Right lobe of liver (tissue), 4 donors: ENCODE measurements around the gene GNMT.

ENCODE experiments used
- POLR2A ChIP-seq: fragments of 450-650 bp; IDR thresholded peaks from one replicate; pipeline ENCODE4 v1.6.1; 2017; ENCODE audit warnings: antibody characterized with exemption, mild to moderate bottlenecking
- TF ChIP-seq, protein P1 (sequence below), 4 donors: fragments of 200-600 bp in 3 of 4; fragments of 450-650 bp in 1 of 4; IDR thresholded peaks; one replicate each; pipeline versions ENCODE4 v1.5.1 to v1.8.0; 2016 to 2022; ENCODE audit warnings: antibody characterized with exemption in 4 of 4, mild to moderate bottlenecking in 2 of 4
- donor health status: DM: no; HTN: no; CAD: no.
- donor health status: DM: no; HTN: no; CAD: no.
- donor health status: DM: no; HTN: yes; CAD: no.

DNA sequence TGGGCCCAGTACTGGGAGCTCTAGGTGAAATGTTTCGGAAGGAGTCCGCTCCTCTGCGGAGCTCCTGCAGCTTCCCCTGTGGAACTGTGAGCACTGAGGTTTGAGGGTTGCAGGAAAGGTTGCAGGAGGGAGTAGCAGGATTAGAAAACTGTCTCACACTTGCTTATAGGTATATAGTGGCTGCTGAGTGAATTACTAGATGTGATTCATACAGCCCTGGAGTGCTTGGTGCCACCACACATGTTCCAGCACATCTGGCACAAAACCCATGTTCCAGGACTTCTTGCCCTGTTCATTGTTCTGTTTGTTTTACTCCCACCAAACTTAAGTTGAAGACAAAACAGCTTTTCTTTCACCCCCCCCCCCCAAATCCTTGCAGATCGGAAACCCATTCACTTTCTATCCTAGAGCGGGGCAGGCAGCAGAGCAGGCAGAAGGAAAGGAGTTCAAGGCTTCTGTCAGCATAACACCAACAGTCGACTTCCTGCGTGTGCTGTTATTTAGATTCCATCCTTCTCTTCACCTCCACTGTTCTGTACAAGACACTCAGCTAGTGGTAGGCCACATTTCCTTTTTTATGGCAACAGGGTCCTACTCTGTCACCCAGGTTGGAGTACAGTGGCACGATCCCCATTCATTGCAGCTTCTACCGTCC, 19.1 kb downstream of the GNMT start:
- TF ChIP-seq, protein P1, sequence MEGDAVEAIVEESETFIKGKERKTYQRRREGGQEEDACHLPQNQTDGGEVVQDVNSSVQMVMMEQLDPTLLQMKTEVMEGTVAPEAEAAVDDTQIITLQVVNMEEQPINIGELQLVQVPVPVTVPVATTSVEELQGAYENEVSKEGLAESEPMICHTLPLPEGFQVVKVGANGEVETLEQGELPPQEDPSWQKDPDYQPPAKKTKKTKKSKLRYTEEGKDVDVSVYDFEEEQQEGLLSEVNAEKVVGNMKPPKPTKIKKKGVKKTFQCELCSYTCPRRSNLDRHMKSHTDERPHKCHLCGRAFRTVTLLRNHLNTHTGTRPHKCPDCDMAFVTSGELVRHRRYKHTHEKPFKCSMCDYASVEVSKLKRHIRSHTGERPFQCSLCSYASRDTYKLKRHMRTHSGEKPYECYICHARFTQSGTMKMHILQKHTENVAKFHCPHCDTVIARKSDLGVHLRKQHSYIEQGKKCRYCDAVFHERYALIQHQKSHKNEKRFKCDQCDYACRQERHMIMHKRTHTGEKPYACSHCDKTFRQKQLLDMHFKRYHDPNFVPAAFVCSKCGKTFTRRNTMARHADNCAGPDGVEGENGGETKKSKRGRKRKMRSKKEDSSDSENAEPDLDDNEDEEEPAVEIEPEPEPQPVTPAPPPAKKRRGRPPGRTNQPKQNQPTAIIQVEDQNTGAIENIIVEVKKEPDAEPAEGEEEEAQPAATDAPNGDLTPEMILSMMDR (IDR thresholded peaks at IDR 0.05): no peak
- TF ChIP-seq POLR2A: no peak
